Body of pancreas (tissue), 4 donors: ENCODE measurements around the gene SMG1. TPM values are rescaled to one million over a fixed set of nuclear protein-coding genes. Genes with fewer than 3 reads are reported as not detected.

ENCODE experiments used
- ATAC-seq: fragments of 150-250 bp; one replicate; pipeline ENCODE4 v1.9.1; 2016
- DNase-seq, 4 donors: peaks; one replicate each; pipeline ENCODE4 v3.0.0-alpha.2; 2019
- H3K27ac ChIP-seq, 4 donors: fragments of 200-600 bp; sonication (generic); 1 replicate in 3 of 4; 2 replicates in 1 of 4; pipeline versions ENCODE4 v1.5.1 to v1.6.1; 2016 to 2019; ENCODE audit warnings: mild to moderate bottlenecking in 1 of 4, mixed read lengths in 1 of 4, moderate library complexity in 1 of 4
- H3K27me3 ChIP-seq, 2 donors: fragments of 200-600 bp; sonication (generic); one replicate each; pipeline ENCODE4 v1.6.0; 2016; ENCODE audit warnings: mild to moderate bottlenecking in 1 of 2
- H3K36me3 ChIP-seq, 2 donors: fragments of 200-600 bp; sonication (generic); replicated peaks in 1 of 2; 2 replicates each; pipeline ENCODE4 v1.5.1; 2016; ENCODE audit warnings: low read depth in 2 of 2; ENCODE audit not compliant: insufficient read depth in 1 of 2
- H3K4me1 ChIP-seq: fragments of 200-600 bp; sonication (generic); one replicate; pipeline ENCODE4 v1.6.0; 2016
- H3K4me3 ChIP-seq, 2 donors: fragments of 200-600 bp; sonication (generic); 1 replicate in 1 of 2; 2 replicates in 1 of 2; pipeline ENCODE4 v1.5.1; 2016 to 2019
- H3K9me3 ChIP-seq, 3 donors: fragments of 200-600 bp; sonication (generic); 1 replicate in 2 of 3; 2 replicates in 1 of 3; pipeline ENCODE4 v1.5.1; 2016
- CTCF ChIP-seq, 7 experiments: fragments of 450-650 bp in 4 of 7; fragments of 200-600 bp in 3 of 7; sonication (generic) in 3 of 7; IDR thresholded peaks; one replicate each; pipeline ENCODE4 v1.5.1; 2016 to 2019; ENCODE audit warnings: antibody characterized with exemption in 7 of 7
- POLR2A ChIP-seq, 3 donors: fragments of 450-650 bp; IDR thresholded peaks; one replicate each; pipeline ENCODE4 v1.6.1; 2016; ENCODE audit warnings: antibody characterized with exemption in 3 of 3, mild to moderate bottlenecking in 2 of 3
- WGBS, 2 donors: methylation state at CpG; one replicate each; pipeline ENCODE4 v1.1.5; 2017; 5-methylcytosine and 5-hydroxymethylcytosine counted together
- intact Hi-C: fragments of 100-400 bp; cut with DNase I; formaldehyde crosslinking; loops from one replicate; pipeline ENCODE4 v1.15.1; 2023
- total RNA-seq, 2 donors: library from RNA; depleted of rRNA; stranded (reverse); fragments of >200 nt; gene quantifications; one replicate each; pipeline ENCODE4 v1.1.0, GENCODE V29; 2016

Gene SMG1
- total RNA-seq, 2 donors from 2014 or later, result 50.3 to 59.3 TPM

- peaks cover 3% of the 10 kb centered on the region for H3K4me1 ChIP-seq
- H3K9me3 ChIP-seq, result no peaks in the 10 kb centered on the region
- H3K27me3 ChIP-seq, result no peaks in the 10 kb centered on the region
- ATAC-seq (no peak), DNase-seq (no peak)
- H3K36me3 ChIP-seq, result no peaks in the 10 kb centered on the region
- intact Hi-C loops, result no loop called here
- no peak for TF ChIP-seq CTCF (IDR thresholded peaks at IDR 0.05)
- no peak for TF ChIP-seq POLR2A (IDR thresholded peaks at IDR 0.05)
- WGBS, 2 donors, result 70 to 86% methylated on average over 10 to 11 of the region's 11 CpGs
- H3K4me3 ChIP-seq, result no peak overlapping the region
- H3K27ac ChIP-seq, result no peak overlapping the region
These were observed 24.4 kb upstream of the SMG1 start for GRCh38 chr16:18950469-18951185.

GRCh38 chr16:18948372-18949020 is 22.3 kb upstream of the SMG1 start:
- intact Hi-C loops, result no loop called here
- Histone ChIP-seq H3K27ac (no peak overlapping the region), H3K36me3 (no peaks in the 10 kb centered on the region), H3K27me3 (no peaks in the 10 kb centered on the region), H3K4me1 (peaks cover 3% of the 10 kb centered on the region), H3K4me3 (no peak overlapping the region), H3K9me3 (no peaks in the 10 kb centered on the region)
- ATAC-seq, result no peak
- no peak for DNase-seq
- WGBS, 2 donors, result 87 to 91% methylated on average over 8 to 9 of the region's 9 CpGs
- no peak for TF ChIP-seq CTCF (IDR thresholded peaks at IDR 0.05)
- TF ChIP-seq POLR2A (IDR thresholded peaks at IDR 0.05), result no peak

GRCh38 chr16:18945233-18945632 is 19.0 kb upstream of the SMG1 start:
- ATAC-seq (no peak), DNase-seq (no peak)
- no peak overlapping the region for H3K27ac ChIP-seq
- no peaks in the 10 kb centered on the region for H3K36me3 ChIP-seq
- H3K9me3 ChIP-seq, result no peaks in the 10 kb centered on the region
- 79 to 88% methylated on average over 7 of the region's 7 CpGs for WGBS, 2 donors
- no peak for TF ChIP-seq CTCF (IDR thresholded peaks at IDR 0.05)
- TF ChIP-seq POLR2A (IDR thresholded peaks at IDR 0.05), result no peak
- H3K4me1 ChIP-seq, result peaks cover 3% of the 10 kb centered on the region
- no peak overlapping the region for H3K4me3 ChIP-seq
- intact Hi-C loops, result no loop called here
- H3K27me3 ChIP-seq, result no peaks in the 10 kb centered on the region

- intact Hi-C loops, result no loop called here
- ATAC-seq, result no peak
- H3K4me3 ChIP-seq, result no peak overlapping the region
- DNase-seq, result no peak
- H3K4me1 ChIP-seq, result peaks cover 3% of the 10 kb centered on the region
- no peak overlapping the region for H3K27ac ChIP-seq
- no peaks in the 10 kb centered on the region for H3K27me3 ChIP-seq
- WGBS, 2 donors, result 76 to 94% methylated on average over 7 of the region's 7 CpGs
- no peaks in the 10 kb centered on the region for H3K9me3 ChIP-seq
- H3K36me3 ChIP-seq, result no peaks in the 10 kb centered on the region
- TF ChIP-seq CTCF (IDR thresholded peaks at IDR 0.05) (no peak), POLR2A (IDR thresholded peaks at IDR 0.05) (no peak)
These were observed 17.2 kb upstream of the SMG1 start for GRCh38 chr16:18943414-18943813.
